GM18867 (cell line): Measurements from ENCODE around the gene STN1.

Experiments used
- ATAC-seq: cut with Tn5 transposase; IDR thresholded peaks from one replicate; pipeline ENCODE4 v1.9.1; 2021; ENCODE audit warnings: mild to moderate bottlenecking, moderate library complexity; ENCODE audit not compliant: unreplicated experiment

The STN1 gene

DNA sequence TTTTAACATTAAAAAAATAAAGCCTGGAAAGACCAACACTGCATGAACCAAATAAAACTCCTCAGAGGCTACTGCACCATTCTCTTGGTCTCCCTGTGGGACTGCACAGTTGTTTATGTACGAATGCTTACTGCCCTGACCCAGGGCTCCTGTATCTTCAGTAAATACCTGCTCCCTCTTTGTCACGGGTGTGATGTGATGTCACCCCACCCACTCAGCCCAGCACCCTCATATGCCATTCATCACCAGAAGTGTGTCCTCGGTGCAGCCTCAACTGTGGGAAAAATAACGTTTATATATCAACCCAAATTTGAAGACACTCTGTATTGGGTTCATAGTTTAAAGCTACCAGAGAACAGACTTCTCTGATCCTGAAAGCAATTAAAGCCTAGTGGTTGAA, 48.6 kb downstream of the STN1 start:
- no peak for ATAC-seq

DNA sequence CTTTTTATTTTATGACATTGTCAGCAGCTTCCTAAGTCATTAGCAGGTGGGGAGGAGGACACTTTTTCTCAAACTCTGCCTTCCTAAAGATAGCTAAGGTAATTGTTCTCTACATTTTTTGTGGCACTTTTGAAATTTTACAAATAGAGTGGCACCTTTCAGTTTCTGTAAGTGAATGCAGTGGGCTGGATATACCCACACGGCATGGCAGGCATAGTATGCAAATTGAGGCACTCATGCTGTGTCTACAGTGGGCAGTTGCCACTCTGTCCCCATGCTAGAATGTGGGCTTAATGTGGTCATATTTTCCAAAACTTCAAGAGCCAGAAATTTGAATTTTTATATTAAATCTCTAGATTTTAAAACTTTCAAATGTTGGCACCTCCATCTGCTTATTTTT, 49.8 kb downstream of the STN1 start:
- peak; percentile 59 for ATAC-seq

DNA sequence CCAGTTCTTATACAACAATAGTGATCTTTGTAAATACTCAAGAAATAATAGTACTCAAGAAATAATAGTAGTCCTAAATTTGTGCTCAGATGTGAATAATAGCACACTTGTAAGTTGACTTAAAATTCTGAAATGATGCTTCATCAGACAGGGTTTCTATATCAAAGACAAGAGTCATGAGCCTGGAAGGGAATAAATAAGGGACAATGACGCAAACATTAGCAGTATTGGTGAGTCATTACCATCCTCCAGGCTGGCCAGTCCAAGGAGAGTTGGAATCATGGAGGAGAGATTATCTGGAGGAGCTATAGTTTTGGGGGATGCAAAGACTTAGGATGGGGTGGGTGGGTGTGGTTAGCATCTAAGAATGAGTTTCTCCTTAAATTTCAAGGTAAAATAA, 56.5 kb downstream of the STN1 start:
- no peak for ATAC-seq

DNA sequence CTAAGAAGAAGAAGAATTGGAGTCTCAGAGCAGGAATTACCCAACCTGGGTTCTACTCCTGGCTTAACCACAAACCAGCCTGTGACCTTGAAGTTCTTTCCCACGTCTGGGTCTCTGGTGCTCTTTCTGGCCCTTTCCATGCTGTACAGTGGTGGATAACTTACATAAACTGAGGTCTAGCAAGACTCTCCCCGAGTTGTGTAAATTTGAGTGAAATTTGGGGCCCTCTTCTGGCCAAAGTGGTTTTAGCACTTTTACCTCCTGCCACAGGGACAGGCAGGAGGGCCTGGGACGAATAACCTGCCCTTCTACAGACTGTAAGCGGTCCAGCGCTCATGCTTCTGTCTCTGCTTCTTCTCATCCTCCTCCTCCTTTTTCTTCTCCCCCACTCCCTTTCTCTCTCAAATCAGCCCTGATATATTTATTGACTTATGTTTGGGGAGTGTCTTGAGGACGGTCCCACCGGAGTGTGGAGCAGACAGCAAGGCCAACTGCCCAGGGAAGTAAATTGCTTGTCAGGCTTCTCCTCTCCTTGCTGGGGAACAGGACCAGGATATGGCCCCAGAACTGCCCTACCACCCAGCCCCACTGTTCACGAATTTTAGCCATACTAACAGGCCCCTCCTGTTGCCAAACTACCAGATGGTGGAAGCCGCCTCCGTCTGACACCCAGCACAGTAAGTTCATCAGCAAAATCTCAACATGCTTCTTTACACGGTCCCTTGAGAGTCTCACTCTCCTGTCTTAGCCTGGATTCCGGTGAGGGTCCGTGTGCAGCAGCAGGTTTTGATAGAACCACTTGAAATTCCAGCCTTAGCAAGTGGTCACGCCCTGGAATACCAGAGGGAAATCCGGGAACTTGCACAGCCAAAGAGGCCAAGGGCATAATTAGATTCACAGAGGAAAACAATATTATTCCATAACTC, 58.6 kb downstream of the STN1 start:
- ATAC-seq, result peak; percentile 71

DNA sequence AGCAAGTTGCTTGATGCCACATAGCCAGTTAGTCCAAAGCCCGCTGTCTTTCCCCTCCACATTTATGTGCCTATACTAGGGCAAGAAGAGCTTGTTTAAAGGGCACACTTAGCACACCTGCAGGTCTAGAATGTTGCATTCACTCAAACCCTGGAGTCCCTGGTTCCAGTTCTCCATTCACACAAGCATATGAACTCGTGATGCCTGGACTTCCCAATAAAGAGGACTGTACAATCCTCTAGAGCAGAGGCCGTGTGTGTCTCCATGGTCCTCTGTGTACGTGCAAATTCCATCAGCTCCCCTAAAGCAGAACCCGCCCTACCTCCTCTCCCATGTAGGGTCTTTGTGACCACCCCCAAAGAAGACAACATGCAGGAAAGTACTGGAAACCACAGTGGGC, 59.6 kb downstream of the STN1 start:
- no peak for ATAC-seq

DNA sequence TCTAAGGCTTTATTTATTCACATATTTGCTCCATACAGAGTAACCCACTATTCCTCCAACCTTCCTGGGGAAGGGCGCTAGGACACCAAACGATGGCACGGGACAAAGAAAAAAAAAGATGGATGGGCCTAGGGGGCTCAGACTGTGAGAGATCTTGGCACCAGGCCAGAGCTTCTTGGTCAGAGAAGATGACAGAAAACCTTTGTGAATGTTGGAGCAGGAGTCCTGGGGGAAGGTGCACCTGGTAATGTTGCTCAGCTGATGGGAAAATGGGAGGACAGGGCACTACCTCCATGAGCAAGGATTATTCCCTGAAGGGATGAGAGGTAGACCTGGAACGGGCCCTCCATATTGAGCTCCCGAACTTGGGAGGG, 61.2 kb downstream of the STN1 start:
- ATAC-seq, result no peak

DNA sequence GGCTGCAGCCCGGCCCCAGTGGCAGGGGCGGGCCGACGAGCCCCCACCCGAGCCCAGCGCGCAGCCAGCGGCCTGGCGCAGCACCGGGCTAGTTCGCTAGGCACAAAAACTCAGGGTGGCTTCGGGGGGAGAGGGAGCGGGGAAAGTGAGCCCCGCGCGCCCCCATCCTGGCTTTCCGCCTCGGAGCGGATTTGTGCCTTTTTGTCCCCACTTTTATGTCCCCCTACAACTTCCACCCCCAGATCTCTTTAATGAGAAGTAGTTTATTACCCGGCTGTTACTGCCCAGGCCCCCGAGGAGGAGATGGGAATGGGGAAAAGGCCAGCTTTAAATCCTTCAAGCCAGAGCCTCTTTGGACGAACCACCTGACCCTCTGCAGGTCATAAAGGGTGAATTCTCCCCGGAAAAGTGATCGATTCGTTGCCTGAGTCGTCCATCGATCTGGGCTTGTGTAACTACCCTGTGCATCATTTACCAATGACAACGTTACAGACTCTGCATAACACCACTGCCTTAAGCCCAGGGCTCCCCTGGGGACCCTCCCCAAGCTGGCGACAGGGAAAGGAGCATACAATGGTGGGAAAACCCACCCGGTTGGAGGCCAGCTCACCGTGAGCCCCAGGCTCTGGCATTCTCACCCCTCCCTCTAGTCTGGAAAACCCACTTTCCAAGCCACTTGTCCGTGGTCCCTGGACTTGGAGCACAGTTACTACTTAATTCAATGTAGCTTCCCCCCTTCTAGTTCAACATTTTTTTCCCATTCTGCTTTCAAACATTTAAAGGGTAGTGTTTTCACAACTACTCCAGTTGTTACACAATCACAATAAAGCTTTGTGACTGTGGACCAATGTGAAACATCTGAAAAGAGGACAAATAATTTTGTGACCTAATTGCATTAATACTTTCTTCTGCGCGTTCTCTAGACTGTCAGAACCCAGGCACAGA, 61.9 kb downstream of the STN1 start:
- ATAC-seq, result no peak

DNA sequence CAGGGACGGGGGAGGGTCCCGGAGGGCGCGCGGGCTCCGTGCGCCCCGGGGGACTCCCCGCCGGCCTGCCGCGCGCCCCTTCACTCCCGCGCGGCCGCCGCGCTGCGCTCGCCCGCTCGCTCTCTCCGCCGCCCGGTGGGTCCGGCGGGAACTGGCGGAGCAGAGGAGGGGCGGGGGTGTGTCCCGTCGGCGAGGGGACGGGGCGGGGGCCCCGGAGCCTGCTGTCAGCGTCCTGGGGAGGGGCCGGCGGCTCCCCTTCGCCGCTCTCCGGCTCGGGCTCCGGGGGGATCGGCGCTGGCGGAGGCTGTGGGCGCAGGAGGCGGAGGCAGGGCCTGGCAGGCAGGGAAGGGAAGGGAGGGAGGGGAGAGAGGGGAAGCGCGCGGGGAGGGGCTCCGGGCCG, 62.6 kb downstream of the STN1 start, which contains the start of gene SH3PXD2A:
Gene SH3PXD2A, minus strand, starts transcription at position 153 of the 400 bp plus-strand sequence. CDS start 310 bp downstream, outside the sequence.
- no peak for ATAC-seq

DNA sequence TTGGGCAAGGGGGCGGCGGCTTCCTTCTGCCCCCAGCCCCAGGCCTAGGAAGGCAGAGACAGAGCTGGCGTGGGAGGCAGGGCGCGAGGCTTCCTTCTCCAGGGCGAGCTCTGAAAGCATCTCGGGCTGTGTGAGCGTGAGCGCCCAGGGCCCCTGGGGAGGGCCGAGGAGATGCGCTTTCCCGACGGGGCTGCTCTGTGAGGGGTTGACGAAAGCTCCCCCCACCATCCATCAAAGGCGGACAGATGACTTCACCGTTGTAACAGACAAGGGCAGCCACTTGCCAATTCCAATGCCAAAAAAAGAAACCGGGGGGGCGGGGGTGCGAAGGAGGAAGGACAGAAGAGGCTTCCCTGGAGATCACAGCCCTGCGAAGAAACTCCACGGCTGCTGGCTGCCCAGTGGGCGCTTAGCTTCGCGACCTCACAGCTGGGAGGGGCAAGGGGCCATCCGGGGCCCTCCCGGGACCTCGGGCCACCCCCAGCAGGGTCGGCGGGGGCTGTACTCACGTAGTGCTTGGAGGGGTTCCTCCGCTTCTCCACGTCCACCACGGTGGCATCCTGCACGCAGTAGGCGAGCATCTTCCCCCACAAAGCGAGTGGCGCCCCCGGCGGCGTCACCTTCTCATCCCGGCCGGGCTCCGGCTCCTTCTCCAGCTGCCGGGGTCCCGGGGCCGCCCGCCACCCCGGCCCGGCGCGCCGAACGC, 63.1 kb downstream of the STN1 start:
- ATAC-seq, result no peak

DNA sequence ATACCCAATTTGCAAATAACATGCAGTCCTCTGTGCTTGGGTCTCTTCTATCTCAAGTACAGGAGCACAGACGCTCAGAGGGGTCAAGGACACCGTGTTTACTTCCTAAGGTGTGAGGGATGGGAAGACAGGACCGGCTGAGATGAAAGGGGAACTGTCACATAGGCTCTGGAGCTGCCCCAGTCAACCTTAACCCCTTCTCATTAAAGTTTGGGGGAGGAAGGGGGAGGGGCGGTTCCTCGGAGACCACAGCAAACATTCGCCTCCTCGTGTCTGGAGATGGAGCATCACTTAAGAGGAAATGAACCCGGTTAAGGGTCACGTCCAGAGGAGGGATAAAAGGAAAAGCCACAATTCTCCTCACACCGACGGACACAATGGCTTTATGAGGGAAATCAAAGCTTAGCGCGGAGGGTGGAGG, 63.7 kb downstream of the STN1 start:
- ATAC-seq, result no peak

DNA sequence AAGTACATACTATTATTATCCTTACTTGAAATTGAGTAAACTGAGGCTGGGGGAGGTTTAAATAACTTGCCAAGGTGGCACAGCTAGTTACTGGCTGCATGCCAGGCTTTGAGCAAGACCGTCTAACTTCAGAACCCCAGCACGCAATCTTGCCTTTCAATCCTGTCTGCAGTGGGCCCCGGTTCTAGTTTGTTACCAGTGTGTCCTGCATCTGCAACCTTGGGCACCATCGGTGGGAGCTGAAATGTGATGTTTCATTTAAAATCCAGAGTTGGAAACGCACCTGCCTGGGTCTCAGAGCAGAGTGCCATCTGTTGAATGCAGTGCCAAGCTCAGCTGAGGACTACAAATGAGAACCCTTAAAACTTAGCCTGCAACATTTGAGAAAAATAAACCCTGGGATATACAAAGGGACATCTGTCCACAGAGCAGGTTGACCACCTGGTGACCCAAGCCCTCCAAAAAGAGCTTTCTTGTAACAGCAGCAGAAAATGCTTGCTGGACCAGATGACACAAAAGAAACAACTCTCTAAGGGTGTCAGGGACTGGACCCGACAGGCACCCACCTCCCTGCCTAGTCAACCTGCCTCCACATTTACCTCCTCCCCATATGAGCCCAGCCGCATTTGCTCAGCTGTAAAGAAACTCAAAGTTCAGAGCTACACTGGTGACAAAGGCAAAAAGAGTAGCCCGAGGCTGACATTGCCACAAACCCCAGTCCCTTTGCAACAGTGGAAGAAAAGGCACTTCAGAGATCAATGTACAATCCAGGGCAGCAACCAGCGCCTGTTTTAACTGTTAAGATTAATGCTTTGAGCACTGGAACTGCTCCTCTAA, 64.3 kb downstream of the STN1 start:
- ATAC-seq, result no peak

DNA sequence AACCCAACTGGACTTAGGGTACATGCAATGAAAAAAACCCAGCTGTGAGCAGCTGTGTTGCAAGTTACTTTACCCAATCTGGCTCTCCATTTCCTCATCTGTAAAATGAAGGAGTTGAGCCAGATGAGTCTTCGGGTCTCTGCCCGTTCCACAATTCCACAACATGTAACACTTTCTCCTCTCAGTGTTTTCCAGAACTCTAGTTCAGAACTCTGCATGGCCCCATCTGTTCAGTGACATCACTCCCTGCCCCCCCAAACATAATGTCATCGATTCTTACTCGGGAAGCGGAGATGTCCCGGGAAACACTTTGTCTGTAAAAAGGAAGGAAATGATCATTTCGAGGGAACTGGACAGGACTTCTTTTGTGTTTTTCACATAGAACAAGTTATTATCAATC, 65.1 kb downstream of the STN1 start:
- no peak for ATAC-seq

DNA sequence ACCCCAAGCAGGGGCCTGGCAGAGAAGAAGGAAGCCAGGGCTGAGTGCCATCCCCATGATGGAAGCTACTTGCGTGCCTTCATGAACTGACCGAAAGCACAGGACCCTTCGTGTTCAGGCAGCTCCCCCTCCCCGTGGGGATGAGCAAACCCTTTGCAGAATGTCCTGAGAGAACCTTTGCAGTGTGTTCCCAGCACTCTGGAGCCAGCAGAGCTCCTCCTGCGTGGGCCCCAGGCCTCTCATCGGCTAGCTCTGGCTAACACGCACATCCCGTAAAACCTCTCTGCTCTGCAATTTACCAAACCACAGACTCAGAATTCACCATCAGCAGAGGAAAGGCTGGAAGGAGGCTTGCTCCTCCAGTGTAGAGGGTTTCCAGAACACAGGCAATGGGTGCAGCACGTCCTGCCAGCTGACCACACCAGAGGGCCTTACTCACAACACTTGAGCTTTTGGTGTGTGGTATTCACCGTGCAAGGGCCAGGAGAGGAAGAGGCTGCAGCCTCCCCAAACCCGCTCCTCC, 65.7 kb downstream of the STN1 start:
- no peak for ATAC-seq

DNA sequence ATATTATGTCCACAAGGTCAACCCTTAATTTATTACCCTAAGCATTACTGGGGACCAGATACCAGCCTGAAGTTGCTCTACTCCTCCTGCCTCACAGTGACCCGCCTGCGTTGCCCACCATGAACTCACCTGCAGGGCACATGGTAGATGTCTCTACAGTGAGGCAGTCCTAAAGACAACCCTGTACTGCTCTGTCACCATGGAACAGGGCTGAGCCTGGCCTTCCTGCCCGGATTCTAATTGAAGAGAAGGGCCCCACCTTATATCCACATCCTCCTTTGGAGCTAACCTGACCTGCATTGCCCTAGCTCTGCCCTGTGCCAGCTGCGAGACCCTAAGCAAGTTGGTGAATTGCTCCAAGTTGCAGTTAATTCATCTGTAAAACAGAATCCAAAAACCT, 66.7 kb downstream of the STN1 start:
- ATAC-seq, result no peak

DNA sequence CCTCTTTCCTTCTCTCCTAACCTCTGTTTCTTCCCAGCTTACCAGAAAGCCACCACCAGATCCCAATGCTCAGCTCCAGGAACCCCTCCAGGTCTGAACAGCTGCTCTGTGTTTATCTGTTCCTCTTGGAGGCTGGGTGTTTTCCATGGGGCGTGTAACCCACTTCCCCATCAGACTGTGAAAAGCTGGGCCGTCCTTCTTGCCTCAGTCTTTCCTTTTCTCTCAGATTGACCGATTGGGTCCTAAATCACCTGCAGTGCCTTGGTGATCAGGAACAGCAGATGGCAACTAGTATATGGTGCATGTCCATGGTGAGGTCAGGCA, 67.5 kb downstream of the STN1 start:
- ATAC-seq, result no peak

DNA sequence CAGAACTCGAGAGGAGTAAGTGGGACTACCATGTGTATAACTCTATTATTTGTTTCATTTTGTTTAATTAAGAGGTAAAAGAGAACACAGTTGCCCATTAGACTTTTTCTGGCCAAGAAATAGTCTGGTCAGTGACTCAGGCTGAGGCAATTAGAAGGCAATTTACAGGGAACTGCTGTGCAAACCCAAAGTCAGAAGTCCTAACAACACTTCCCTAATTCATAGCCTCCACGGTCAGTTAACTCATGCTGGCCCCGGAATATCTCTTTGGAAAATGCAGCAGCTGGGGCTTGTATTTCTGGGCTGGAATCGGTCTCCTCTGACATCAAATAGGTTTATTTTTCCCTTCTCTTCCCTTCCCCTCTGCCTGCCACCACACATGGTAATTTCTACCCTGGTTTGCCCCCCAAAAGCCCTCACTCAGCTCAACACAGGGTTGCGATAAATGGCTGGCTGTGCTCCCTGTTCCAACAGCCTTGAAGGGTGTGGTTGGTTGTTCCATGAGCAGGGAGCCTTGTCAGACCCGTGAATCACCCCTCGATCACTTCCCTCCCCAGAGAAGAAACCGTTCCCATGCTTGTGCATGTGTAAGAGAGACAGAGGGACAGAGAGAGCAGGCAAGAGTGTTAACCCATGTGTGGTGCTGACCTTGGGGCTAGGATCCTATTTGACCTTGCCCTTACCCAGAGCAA, 68.0 kb downstream of the STN1 start:
- ATAC-seq, result no peak

DNA sequence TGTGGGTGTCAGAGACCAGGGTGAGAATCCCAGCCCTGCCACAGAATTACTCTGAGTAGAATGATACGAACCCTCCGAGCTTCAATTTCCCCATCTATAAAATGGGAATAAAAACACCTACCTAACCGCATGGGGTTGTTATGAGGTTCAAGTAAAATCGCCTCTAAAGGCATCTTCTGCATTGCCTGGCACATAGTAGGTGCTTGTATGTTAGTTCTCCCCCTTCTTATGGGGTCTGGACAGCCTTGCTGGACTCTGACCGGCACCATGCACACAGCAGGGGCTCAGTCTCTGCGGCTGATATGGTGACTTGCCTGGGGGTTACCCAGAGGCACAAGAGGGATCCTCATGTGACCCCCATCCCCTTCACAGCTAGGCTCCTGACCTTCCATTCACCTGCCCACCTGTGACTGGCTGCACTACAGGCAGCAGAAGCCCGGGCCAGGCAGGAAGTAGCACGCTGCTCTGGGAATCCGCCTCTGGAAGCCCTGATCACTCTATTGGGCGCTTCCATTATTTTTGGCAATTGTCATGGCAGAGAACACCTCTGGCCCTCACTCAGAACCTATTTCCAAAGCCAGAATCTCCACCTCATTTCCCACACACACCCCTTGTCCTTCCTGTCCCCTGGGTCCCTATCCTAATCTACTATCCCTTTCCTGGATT, 68.6 kb downstream of the STN1 start:
- ATAC-seq, result no peak

DNA sequence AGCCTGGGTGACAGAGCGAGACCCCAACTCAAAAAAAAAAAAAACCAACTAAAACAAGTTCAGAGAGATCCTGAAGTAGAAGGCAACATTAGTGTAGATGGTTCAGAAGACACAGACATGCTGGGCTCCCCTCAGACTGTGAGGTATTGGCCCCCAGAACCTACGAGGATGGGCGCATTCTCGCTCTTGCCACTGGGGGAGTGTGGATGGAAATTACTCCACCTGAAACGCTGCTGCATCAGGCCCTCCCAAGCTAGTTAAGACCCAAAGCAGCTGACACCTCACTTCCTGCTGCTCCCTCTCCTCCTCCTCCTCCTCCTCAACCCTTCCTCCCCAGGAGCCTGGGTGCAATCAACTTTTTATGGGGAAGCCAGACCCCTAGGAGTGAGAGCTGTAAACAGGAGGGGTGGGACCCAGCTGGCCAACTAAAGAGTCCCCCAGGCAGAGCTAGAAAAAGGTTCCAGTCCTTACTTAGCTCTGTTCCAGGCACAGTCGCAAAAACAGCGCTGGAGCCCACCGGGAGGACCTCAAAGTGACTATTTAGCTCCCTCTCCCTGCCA, 70.0 kb downstream of the STN1 start:
- no peak for ATAC-seq

DNA sequence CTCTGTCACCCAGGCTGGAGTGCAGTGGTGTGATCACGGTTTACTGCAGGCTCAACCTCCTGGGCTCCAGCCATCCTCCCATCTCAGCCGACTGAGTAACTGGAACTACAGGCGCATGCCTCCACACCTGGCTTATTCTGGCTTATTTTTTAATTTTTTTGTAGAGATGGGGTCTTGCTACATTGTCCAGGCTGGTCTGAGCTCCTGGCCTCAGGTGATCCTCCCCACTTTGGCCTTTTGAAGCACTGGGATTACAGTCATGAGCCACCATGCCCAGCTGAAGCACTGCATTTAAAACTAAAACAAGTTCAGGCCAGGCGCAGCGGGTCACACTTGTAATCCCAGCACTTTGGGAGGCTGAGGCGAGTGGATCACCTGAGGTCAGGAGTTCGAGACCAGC, 70.6 kb downstream of the STN1 start:
- ATAC-seq, result no peak
